Mucosa of rectum (tissue), 2 donors: ENCODE data around the gene MBNL2.

ENCODE experiments used
- H3K27ac ChIP-seq, 2 donors: one replicate each; pipeline ENCODE4 v1.7.0; 2013; ENCODE audit warnings: inconsistent platforms in 2 of 2, low read depth in 2 of 2, low read length in 2 of 2
- H3K27me3 ChIP-seq, 2 donors: one replicate each; pipeline ENCODE4 v1.7.0; 2013; ENCODE audit warnings: low read length in 2 of 2; ENCODE audit not compliant: control insufficient read depth in 2 of 2, insufficient read depth in 2 of 2
- H3K36me3 ChIP-seq, 2 donors: one replicate each; pipeline ENCODE4 v1.7.0; 2013; ENCODE audit warnings: low read length in 2 of 2; ENCODE audit not compliant: control insufficient read depth in 2 of 2, insufficient read depth in 2 of 2
- H3K4me1 ChIP-seq, 2 donors: one replicate each; pipeline ENCODE4 v1.7.0; 2013; ENCODE audit warnings: low read length in 2 of 2, mild to moderate bottlenecking in 1 of 2; ENCODE audit not compliant: control insufficient read depth in 2 of 2, insufficient read depth in 2 of 2
- H3K4me3 ChIP-seq, 2 donors: one replicate each; pipeline ENCODE4 v1.7.0; 2013; ENCODE audit warnings: low read length in 2 of 2
- H3K9ac ChIP-seq, 2 donors: one replicate each; pipeline ENCODE4 v1.7.0; 2013; ENCODE audit warnings: low read length in 2 of 2, low read depth in 1 of 2, mild to moderate bottlenecking in 1 of 2
- H3K9me3 ChIP-seq, 2 donors: one replicate each; pipeline ENCODE4 v1.7.0; 2013; ENCODE audit warnings: low read length in 2 of 2; ENCODE audit not compliant: control insufficient read depth in 2 of 2
- donor health status: healthy.
- donor health status: Normal muscosa, but diverticular disease.

The MBNL2 gene

GRCh38 chr13:97278435-97279411 lies 56.6 kb downstream of the MBNL2 start:
- Histone ChIP-seq H3K36me3 (peaks cover 7 to 19% of the 10 kb centered on the region in 2 donors), H3K4me3 (no peak overlapping the region), H3K27ac (no peak overlapping the region), H3K27me3 (no peaks in the 10 kb centered on the region), H3K9ac (no peak overlapping the region), H3K9me3 (no peaks in the 10 kb centered on the region), H3K4me1 (peaks cover 8 to 14% of the 10 kb centered on the region in 2 donors)

- no peaks in the 10 kb centered on the region for H3K27me3 ChIP-seq
- H3K4me3 ChIP-seq, result no peak overlapping the region
- no peak overlapping the region for H3K9ac ChIP-seq
- H3K36me3 ChIP-seq, result peaks cover 7 to 19% of the 10 kb centered on the region in 2 donors
- H3K27ac ChIP-seq, result no peak overlapping the region
- peaks cover 6 to 11% of the 10 kb centered on the region in 2 donors for H3K4me1 ChIP-seq
- H3K9me3 ChIP-seq, result no peaks in the 10 kb centered on the region
Observed at GRCh38 chr13:97279913-97280312, 57.8 kb downstream of the MBNL2 start.

GRCh38 chr13:97280478-97280877 lies 58.3 kb downstream of the MBNL2 start:
- no peak overlapping the region for H3K27ac ChIP-seq
- H3K9ac ChIP-seq, result no peak overlapping the region
- H3K27me3 ChIP-seq, result no peaks in the 10 kb centered on the region
- H3K4me3 ChIP-seq, result no peak overlapping the region
- H3K9me3 ChIP-seq, result no peaks in the 10 kb centered on the region
- peaks cover 7 to 19% of the 10 kb centered on the region in 2 donors for H3K36me3 ChIP-seq
- H3K4me1 ChIP-seq, result peaks cover 3 to 6% of the 10 kb centered on the region in 2 donors

GRCh38 chr13:97281028-97281427 lies 58.9 kb downstream of the MBNL2 start:
- Histone ChIP-seq H3K36me3 (peaks cover 2 to 14% of the 10 kb centered on the region in 2 donors), H3K9ac (no peak overlapping the region), H3K27me3 (no peaks in the 10 kb centered on the region), H3K4me1 (peaks cover 0 to 6% of the 10 kb centered on the region in 2 donors), H3K27ac (no peak overlapping the region), H3K9me3 (no peaks in the 10 kb centered on the region), H3K4me3 (no peak overlapping the region)

- Histone ChIP-seq H3K4me3 (no peak overlapping the region), H3K9ac (no peak overlapping the region), H3K27ac (no peak overlapping the region), H3K4me1 (peaks cover 0 to 5% of the 10 kb centered on the region in 2 donors), H3K36me3 (peaks cover 0 to 5% of the 10 kb centered on the region in 2 donors), H3K27me3 (no peaks in the 10 kb centered on the region), H3K9me3 (no peaks in the 10 kb centered on the region)
Observed at GRCh38 chr13:97282705-97283104, 60.6 kb downstream of the MBNL2 start.

- Histone ChIP-seq H3K4me3 (no peak overlapping the region), H3K36me3 (peaks cover 0 to 5% of the 10 kb centered on the region in 2 donors), H3K27ac (no peak overlapping the region), H3K9ac (no peak overlapping the region), H3K4me1 (peaks cover 0 to 4% of the 10 kb centered on the region in 2 donors), H3K27me3 (no peaks in the 10 kb centered on the region), H3K9me3 (no peaks in the 10 kb centered on the region)
Observed at GRCh38 chr13:97283888-97284287, 61.8 kb downstream of the MBNL2 start.

- no peak overlapping the region for H3K9ac ChIP-seq
- H3K36me3 ChIP-seq, result peaks cover 0 to 5% of the 10 kb centered on the region in 2 donors
- no peaks in the 10 kb centered on the region for H3K27me3 ChIP-seq
- H3K9me3 ChIP-seq, result no peaks in the 10 kb centered on the region
- no peak overlapping the region for H3K4me3 ChIP-seq
- peaks cover 0 to under 1% of the 10 kb centered on the region in 2 donors for H3K4me1 ChIP-seq
- no peak overlapping the region for H3K27ac ChIP-seq
Observed at GRCh38 chr13:97284558-97284957, 62.4 kb downstream of the MBNL2 start.

- Histone ChIP-seq H3K27ac (no peak overlapping the region), H3K4me1 (no peaks in the 10 kb centered on the region), H3K4me3 (no peak overlapping the region), H3K9ac (no peak overlapping the region), H3K9me3 (no peaks in the 10 kb centered on the region), H3K36me3 (peaks cover 0 to 5% of the 10 kb centered on the region in 2 donors), H3K27me3 (no peaks in the 10 kb centered on the region)
Observed at GRCh38 chr13:97285221-97285955, 63.3 kb downstream of the MBNL2 start.

GRCh38 chr13:97286317-97287046 lies 64.3 kb downstream of the MBNL2 start:
- Histone ChIP-seq H3K36me3 (peaks cover 0 to 5% of the 10 kb centered on the region in 2 donors), H3K4me1 (no peaks in the 10 kb centered on the region), H3K9me3 (no peaks in the 10 kb centered on the region), H3K4me3 (no peak overlapping the region), H3K9ac (no peak overlapping the region), H3K27ac (no peak overlapping the region), H3K27me3 (no peaks in the 10 kb centered on the region)
